ENCODE data around the gene TINCR.

DNA sequence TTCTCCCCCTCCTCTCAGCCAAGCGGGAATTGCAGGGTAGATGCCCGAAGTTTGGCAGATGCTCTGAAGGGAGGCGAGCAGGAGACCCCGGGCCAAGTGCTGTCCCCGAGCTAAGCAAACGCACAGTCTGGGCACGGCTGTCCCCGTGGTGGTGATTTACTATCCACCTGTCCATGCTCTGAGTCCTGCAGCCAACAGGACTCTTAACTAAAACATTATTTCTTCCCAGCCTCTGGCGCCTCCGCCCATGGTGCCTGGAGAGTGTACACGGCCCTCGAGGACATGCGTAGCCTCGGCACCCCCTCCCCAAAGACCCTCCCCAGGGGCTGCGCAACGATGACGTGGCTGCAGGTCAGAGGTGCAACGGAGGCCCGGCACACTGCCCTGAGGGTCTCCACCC, 7.6 kb downstream of the TINCR start:
- TF ChIP-seq POLR2A (IDR thresholded peaks at IDR 0.05; ENCODE audit: low read depth, low read length) (no peak), POLR2AphosphoS5 (IDR thresholded peaks at IDR 0.05; ENCODE audit: low read depth, low read length) (no peak), TAF1 (IDR thresholded peaks at IDR 0.05; ENCODE audit: low read depth, low read length) (no peak), SPI1 (IDR thresholded peaks at IDR 0.05; ENCODE audit: low read depth, low read length) (no peak)
